ENCODE measurements around the gene THRB. TPM values are rescaled to one million over a fixed set of nuclear protein-coding genes. Genes with fewer than 3 reads are reported as not detected.

Gene THRB
- total and polyA plus RNA-seq, 9 of the 15 experiments (the other 6 are each of a cell fraction or from before 2014, with no cell fraction given): 1.7 to 14.9 (median 6.9) TPM

- TF ChIP-seq REST (IDR thresholded peaks at IDR 0.05; ENCODE audit: borderline replicate concordance) (peak; percentile 74), REST (CRISPR knock-in tag; IDR thresholded peaks at IDR 0.05; ENCODE audit: low read depth) (no peak), KLF1 (tag; IDR thresholded peaks at IDR 0.05) (no peak), MYC (IDR thresholded peaks at IDR 0.05; ENCODE audit: low read depth, low read length) (peak; percentile 47; the same call in 1 of the 2 replicates), MYC (CRISPR knock-in tag; IDR thresholded peaks at IDR 0.05; ENCODE audit: borderline replicate concordance, low read depth) (no peak), ETS2 (tag; IDR thresholded peaks at IDR 0.05; ENCODE audit: borderline replicate concordance, poor library complexity, severe bottlenecking) (no peak), SMC3 (conservative IDR thresholded peaks at IDR 0.05; ENCODE audit: insufficient read depth, low read depth, low read length) (peak; percentile 87), BACH1 (tag; IDR thresholded peaks at IDR 0.05) (no peak), ZBTB43 (CRISPR knock-in tag; IDR thresholded peaks at IDR 0.05) (no peak), PKNOX1 (IDR thresholded peaks at IDR 0.05) (peak; percentile 25; the same call in 1 of the 2 replicates), CREM (IDR thresholded peaks at IDR 0.05; ENCODE audit: low read depth) (peak; percentile 49; the same call in 1 of the 2 replicates), POLR2G (IDR thresholded peaks at IDR 0.05; ENCODE audit: low read depth, low read length) (no peak)
- TF ChIP-seq, protein P1, sequence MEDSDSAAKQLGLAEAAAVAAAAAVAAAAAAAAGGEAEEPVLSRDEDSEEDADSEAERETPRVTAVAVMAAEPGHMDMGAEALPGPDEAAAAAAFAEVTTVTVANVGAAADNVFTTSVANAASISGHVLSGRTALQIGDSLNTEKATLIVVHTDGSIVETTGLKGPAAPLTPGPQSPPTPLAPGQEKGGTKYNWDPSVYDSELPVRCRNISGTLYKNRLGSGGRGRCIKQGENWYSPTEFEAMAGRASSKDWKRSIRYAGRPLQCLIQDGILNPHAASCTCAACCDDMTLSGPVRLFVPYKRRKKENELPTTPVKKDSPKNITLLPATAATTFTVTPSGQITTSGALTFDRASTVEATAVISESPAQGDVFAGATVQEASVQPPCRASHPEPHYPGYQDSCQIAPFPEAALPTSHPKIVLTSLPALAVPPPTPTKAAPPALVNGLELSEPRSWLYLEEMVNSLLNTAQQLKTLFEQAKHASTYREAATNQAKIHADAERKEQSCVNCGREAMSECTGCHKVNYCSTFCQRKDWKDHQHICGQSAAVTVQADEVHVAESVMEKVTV (CRISPR knock-in tag; IDR thresholded peaks at IDR 0.05): peak; percentile 73
These were observed 256.5 kb downstream of the THRB start (continued) for GRCh38 chr3:24237971-24238706.

Data from K562 (cell line).